ENCODE results near the gene CLPX.
A peak's percentile ranks its signal among the peaks of the same experiment; 100 is the strongest.
"Not testable (repeated sequence)": the region's sequence is repeated elsewhere in the genome, so short reads cannot be mapped to it uniquely, and the experiment has no call there.

CLPX gene

DNA sequence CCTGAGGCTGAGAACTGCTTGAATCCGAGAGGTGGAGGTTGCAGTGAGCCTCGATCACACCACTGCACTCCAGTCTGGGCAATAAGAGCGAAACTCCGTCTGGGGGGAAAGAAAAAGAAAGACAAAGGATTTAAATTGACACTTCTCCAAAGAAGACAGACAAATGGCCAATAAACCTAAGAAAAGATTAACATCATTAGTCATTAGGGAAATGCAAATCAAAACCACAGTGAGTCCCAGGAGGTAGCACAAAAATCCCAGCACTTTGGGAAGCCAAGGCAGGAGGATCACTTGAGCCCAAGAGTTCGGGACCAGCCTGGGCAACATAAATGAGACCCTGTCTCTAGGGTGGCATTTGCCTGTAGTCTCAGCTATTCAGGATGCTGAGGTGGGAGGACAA is 12.6 kb downstream of the CLPX start:
- DNase-seq (ENCODE audit: low read depth), result no peak

- DNase-seq (ENCODE audit: low read depth), result no peak
Measured at GRCh38 chr15:65171428-65171827, 13.7 kb downstream of the CLPX start.

- no peak for DNase-seq (ENCODE audit: low read depth)
Measured at GRCh38 chr15:65165875-65166274, 19.3 kb downstream of the CLPX start.

- DNase-seq (ENCODE audit: low read depth), result no peak
Measured at GRCh38 chr15:65164139-65164538, 21.0 kb downstream of the CLPX start.

- no peak for DNase-seq (ENCODE audit: low read depth)
Measured at GRCh38 chr15:65163041-65163440, 22.1 kb downstream of the CLPX start.

DNA sequence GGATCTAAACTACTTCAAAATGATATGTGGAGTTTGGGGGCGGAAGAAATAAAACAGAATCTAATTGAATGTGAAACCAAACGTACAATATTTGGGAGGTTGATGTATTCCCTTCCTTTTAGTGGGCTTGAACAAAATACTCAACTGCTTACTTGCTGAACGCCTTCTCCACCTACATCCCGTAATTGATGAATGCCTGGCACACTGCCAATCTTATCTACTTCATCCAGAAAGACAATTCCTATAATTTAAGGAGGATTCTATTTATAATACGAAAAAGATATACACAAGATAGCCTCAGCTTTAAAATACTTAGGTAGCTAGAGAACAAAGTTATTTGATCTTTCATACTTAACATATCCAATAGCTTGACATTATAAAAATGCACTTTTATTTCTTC is 28.4 kb downstream of the CLPX start:
- DNase-seq (ENCODE audit: low read depth), result no peak

DNA sequence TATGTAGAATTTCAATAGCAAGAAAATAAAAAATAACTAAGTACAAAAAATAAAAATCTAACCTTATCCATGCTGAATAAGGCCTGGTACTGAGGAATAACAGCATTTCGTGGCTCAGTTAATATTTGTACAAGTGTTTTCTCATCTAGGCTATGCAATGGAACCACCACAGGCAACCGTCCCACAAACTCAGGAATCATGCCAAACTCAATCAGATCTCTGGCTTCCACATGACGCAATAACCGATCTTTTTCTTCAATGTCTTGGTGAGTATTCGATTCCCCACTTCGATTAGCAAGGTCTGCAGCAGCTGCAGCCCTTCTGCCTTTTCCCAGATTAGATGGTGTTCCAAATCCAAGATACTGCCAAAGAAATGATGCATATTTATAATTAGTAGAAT is 30.4 kb downstream of the CLPX start:
- DNase-seq (ENCODE audit: low read depth), result no peak

DNA sequence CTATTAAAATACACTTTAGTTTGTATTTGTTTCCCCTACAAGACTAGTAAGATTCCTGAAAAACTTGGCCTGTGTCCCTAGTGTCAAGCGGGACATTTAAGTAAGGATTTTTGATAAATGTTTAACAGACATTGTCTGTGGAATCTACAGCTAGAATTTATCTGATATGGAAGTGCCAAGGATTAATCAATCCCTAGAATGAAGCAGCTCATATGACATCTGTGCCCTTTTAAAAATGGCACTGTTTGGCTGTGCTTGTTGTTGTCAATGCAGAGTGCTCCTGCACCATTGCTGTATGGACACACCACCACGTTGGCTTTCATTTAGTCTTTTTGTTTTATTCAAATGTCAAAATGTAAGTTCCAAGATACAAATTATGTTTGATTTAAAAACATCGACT is 37.2 kb downstream of the CLPX start:
- DNase-seq (ENCODE audit: low read depth), result no peak

DNA sequence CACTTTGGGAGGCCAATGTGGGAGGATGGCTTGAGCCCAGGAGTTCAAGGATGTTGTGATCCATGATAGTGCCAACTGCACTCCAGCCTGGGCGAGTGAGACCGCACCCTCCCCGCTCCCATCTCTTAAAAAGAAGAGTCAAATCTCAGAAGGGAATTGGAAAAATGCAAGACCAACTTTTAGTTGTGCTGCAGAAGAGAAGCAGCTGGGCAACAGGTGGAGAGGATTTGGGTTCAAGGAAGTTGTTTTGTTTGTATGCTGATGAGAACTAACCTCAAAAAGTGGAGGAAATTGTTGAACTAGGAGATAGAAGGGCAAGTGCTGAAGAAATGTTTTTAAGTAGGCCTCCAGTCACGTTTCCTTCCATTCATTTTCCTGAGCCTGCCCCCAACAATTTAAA is 38.7 kb downstream of the CLPX start:
- no peak for DNase-seq (ENCODE audit: low read depth)

DNA sequence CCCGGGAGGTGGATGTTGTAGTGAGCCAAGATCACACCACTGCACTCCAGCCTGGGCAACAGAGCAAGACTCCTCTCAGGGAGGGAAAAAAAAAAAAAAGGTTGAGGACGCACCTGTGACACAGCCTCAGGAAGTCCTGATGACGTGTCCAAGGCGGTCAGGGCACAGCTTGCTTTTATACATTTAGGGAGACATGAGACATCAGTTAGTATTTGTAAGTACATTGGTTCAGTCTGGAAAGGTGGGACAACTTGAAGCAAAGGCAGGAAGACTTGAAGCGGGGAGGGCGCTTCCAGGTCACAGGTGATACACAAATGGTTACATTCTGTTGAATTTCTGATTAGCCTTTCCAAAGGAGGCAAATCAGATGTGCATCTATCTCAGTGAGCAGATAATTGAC is 46.5 kb downstream of the CLPX start:
- DNase-seq (ENCODE audit: low read depth), result not testable (repeated sequence)

DNA sequence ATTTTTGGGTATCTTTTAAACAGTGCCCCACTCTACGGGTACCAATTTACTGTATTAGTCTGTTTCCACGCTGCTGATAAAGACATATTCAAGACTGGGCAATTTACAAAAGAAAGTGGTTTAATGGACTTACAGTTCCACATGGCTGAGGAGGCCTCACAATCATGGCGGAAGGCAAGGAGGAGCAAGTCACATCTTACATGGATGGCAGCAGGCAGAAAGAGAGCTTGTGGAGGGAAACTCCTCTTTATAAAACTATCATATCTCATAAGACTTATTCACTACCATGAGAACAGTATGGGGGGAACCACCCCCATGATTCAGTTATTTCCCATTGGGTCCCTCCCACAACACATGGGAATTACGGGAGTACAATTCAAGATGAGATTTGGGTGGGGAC is 47.2 kb downstream of the CLPX start:
- DNase-seq (ENCODE audit: low read depth), result not testable (repeated sequence)

DNA sequence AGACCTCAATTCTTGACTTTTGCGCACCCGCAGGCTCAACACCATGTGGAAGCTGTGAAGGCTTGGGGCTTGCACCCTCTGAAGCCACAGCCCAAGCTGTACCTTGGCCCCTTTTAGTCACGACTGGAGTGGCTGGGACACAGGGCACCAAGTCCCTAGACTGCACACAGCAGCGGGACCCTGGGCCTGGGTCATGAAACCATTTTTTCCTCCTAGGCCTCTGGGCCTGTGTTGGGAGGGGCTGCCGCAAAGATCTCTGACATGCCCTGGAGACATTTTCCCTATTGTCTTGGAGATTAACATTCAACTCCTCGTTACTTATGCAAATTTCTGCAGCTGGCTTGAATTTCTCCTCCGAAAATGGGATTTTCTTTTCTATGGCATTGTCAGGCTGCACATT is 48.1 kb downstream of the CLPX start:
- not testable (repeated sequence) for DNase-seq (ENCODE audit: low read depth)

DNA sequence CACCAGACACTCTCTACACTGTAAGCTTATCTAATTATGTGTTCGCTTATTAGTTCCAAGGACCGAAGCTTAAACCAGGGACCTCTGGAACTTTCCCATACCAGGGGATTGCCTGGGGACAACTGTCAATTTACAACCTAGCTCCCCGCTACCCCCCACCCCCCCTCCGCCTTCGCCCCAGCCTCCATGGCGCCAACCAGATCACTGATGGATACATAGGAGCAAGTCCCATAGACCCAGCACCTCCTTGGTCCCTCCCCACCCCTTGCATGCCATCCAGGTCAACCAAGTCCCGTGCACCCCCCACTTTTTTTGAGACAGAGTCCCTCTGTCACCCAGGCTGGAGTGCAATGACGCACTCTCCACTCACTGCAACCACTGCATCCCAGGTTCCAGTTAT is 50.6 kb downstream of the CLPX start:
- DNase-seq (ENCODE audit: low read depth), result no peak

- DNase-seq (ENCODE audit: low read depth), result peak; percentile 55
Measured at GRCh38 chr15:65133548-65134200, 51.5 kb downstream of the CLPX start, which contains the start of gene PDCD7. Gene PDCD7, minus strand, starts transcription at chr15:65133808. Its CDS starts 27 bp downstream, at chr15:65133781.

- DNase-seq (ENCODE audit: low read depth), result no peak
Measured at GRCh38 chr15:65132878-65133547, 52.1 kb downstream of the CLPX start.

- DNase-seq (ENCODE audit: low read depth), result no peak
Measured at GRCh38 chr15:65130941-65131340, 54.2 kb downstream of the CLPX start.

DNA sequence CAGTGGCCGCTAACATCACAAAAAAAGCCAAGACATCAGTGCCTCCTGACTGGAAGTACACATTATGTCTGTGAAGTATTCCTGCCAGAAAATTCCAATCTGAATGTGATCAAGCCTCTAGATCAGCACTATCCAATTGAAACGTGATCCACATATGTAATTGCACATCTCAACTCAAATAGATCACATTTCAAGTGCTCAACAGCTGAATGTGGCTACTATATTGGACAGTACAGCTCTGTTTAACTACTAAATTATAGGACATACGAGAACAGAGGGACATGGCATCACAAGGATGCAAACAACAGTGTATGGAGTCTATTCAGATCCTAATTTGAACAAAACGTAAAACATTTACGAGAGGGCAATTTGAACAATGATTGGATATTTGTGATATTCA is 69.6 kb downstream of the CLPX start:
- no peak for DNase-seq (ENCODE audit: low read depth)

DNA sequence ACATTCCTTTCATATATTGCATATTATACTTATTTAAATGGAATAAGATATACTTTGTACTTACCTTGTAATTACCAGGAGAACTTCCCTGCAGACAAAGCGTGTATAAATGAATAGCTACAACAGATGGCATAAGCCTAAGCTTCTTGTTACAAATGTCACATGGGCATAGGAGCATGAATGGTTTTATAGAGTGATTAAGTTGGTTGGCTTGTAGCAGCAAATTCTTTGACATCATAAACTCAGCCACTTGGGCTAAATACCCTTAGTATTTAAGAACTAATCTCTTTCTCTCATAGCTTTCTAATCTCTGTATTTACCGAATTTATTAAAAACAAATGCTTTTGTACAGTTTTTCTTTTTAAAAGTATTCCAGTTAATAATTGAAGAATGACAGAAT is 70.1 kb downstream of the CLPX start, which contains the start of gene UBAP1L:
Gene UBAP1L (minus strand): TSS at position 115 of the 400 bp plus-strand sequence. CDS start 8,985 bp downstream, outside the sequence.
- no peak for DNase-seq (ENCODE audit: low read depth)

- DNase-seq (ENCODE audit: low read depth), result no peak
Measured at GRCh38 chr15:65110676-65111292, 74.4 kb downstream of the CLPX start.

GRCh38 chr15:65106011-65106590 is 79.0 kb downstream of the CLPX start:
- no peak for DNase-seq (ENCODE audit: low read depth)

- no peak for DNase-seq (ENCODE audit: low read depth)
Measured at GRCh38 chr15:65105038-65105437, 80.1 kb downstream of the CLPX start.

GRCh38 chr15:65102912-65103311 is 82.2 kb downstream of the CLPX start:
- no peak for DNase-seq (ENCODE audit: low read depth)
